Breast epithelium (tissue), 3 donors: ENCODE measurements around the gene CXorf38.

Source experiments
- CTCF ChIP-seq, 3 donors: fragments of 450-650 bp; IDR thresholded peaks; one replicate each; pipeline ENCODE4 v1.5.1; 2016 to 2017; ENCODE audit warnings: antibody characterized with exemption in 3 of 3, mild to moderate bottlenecking in 3 of 3, moderate library complexity in 3 of 3
- POLR2AphosphoS5 ChIP-seq, 3 donors: sonication (generic); formaldehyde crosslinking; IDR thresholded peaks; one replicate each; pipeline ENCODE4 v1.6.1; 2017; ENCODE audit warnings: antibody characterized with exemption in 3 of 3

- no peak for TF ChIP-seq CTCF (IDR thresholded peaks at IDR 0.05)
- TF ChIP-seq POLR2AphosphoS5 (IDR thresholded peaks at IDR 0.05) = no peak
Measured at GRCh38 chrX:40661489-40661888, 14.1 kb upstream of the CXorf38 start.
